Naive thymus-derived CD4-positive, alpha-beta T cell (primary cell): ENCODE data around the gene TSSC4. TPM values are rescaled to one million over a fixed set of nuclear protein-coding genes. Genes with fewer than 3 reads are reported as not detected.
"Not testable (repeated sequence)": the region's sequence is repeated elsewhere in the genome, so short reads cannot be mapped to it uniquely, and the experiment has no call there.

Source experiments
- ATAC-seq: fragments of 150-1000 bp; cut with Tn5 transposase; 2 replicates; pipeline ENCODE4 v1.10.0; 2021; ENCODE audit warnings: mild to moderate bottlenecking, moderate library complexity
- CTCF ChIA-PET: fragments of 350-600 bp; sonication (Branson Sonifier 250); formaldehyde crosslinking; loops from one replicate; lab custom pipeline; 2021; ENCODE audit warnings: antibody characterized with exemption; lab: Charles Lee
- POLR2A ChIA-PET: fragments of 350-600 bp; sonication (Branson Sonifier 250); formaldehyde crosslinking; loops from one replicate; lab custom pipeline; 2021; ENCODE audit warnings: antibody characterized with exemption, inconsistent platforms; lab: Charles Lee
- DNase-seq, 9 donors: peaks; one replicate each; pipeline versions ENCODE4 v3.0.0 to v3.0.0-alpha.2; 2020 to 2022; ENCODE audit warnings: mixed read lengths in 1 of 9
- H3K27ac ChIP-seq: one replicate; pipeline ENCODE4 v1.7.0; 2013; ENCODE audit warnings: mild to moderate bottlenecking, low read depth, low read length, moderate library complexity
- H3K27me3 ChIP-seq, 2 donors: one replicate each; pipeline ENCODE4 v1.7.0; 2013; ENCODE audit warnings: low read length in 2 of 2, mild to moderate bottlenecking in 2 of 2, moderate library complexity in 2 of 2; ENCODE audit not compliant: control insufficient read depth in 2 of 2, insufficient read depth in 2 of 2
- H3K36me3 ChIP-seq, 3 experiments: 1 replicate in 2 of 3; 2 replicates in 1 of 3; pipeline ENCODE4 v1.7.0; 2013; ENCODE audit warnings: low read length in 3 of 3, mild to moderate bottlenecking in 3 of 3, moderate library complexity in 1 of 3; ENCODE audit not compliant: insufficient read depth in 3 of 3, control insufficient read depth in 2 of 3
- H3K4me1 ChIP-seq, 2 donors: one replicate each; pipeline ENCODE4 v1.7.0; 2013; ENCODE audit warnings: low read length in 2 of 2, mild to moderate bottlenecking in 2 of 2, moderate library complexity in 1 of 2; ENCODE audit not compliant: control insufficient read depth in 2 of 2, insufficient read depth in 2 of 2
- H3K4me3 ChIP-seq: 2 replicates; pipeline ENCODE4 v1.7.0; 2013; ENCODE audit warnings: mild to moderate bottlenecking, low read length
- H3K9me3 ChIP-seq, 3 experiments: 1 replicate in 2 of 3; 2 replicates in 1 of 3; pipeline ENCODE4 v1.7.0; 2013; ENCODE audit warnings: low read length in 3 of 3; ENCODE audit not compliant: control insufficient read depth in 2 of 3
- H3K27ac Mint-ChIP-seq, 9 donors: one replicate each; pipeline ENCODE4 v1.8.0; 2020 to 2022; ENCODE audit warnings: mixed read lengths in 9 of 9, mild to moderate bottlenecking in 8 of 9, moderate library complexity in 5 of 9, inconsistent platforms in 2 of 9
- H3K27me3 Mint-ChIP-seq, 5 donors: one replicate each; pipeline ENCODE4 v1.8.0; 2021 to 2022; ENCODE audit warnings: mixed read lengths in 5 of 5, mild to moderate bottlenecking in 1 of 5
- H3K36me3 Mint-ChIP-seq, 5 donors: one replicate each; pipeline ENCODE4 v1.8.0; 2020 to 2022; ENCODE audit warnings: mixed read lengths in 5 of 5, mild to moderate bottlenecking in 3 of 5, inconsistent platforms in 1 of 5
- H3K4me1 Mint-ChIP-seq, 7 donors: one replicate each; pipeline ENCODE4 v1.8.0; 2020 to 2022; ENCODE audit warnings: mixed read lengths in 7 of 7, mild to moderate bottlenecking in 3 of 7, inconsistent platforms in 1 of 7
- H3K4me3 Mint-ChIP-seq, 10 donors: one replicate each; pipeline ENCODE4 v1.8.0; 2020 to 2022; ENCODE audit warnings: mild to moderate bottlenecking in 10 of 10, mixed read lengths in 10 of 10, moderate library complexity in 6 of 10, inconsistent platforms in 2 of 10
- H3K9me3 Mint-ChIP-seq, 11 donors: one replicate each; pipeline ENCODE4 v1.8.0; 2020 to 2022; ENCODE audit warnings: mixed read lengths in 11 of 11, mild to moderate bottlenecking in 4 of 11, inconsistent platforms in 1 of 11, moderate library complexity in 1 of 11
- intact Hi-C, 2 donors: fragments of 100-400 bp; cut with micrococcal nuclease; formaldehyde crosslinking; loops; one replicate each; pipeline ENCODE4 v1.15.1; 2023
- polyA plus RNA-seq, 2 donors: library from polyadenylated mRNA; unstranded; fragments of 300-500 nt; fragmentation: Illumina TruSeq; gene quantifications; one replicate each; pipeline ENCODE4 v1.2.3, GENCODE V29; 2021
- total RNA-seq, 6 experiments: library from RNA in 5 of 6; stranded (reverse) in 5 of 6; gene quantifications; 1 replicate in 5 of 6; 2 replicates in 1 of 6; pipeline ENCODE4 v1.2.3 and lab custom pipeline; 2021 to 2026

Gene TSSC4
- total and polyA plus RNA-seq, 7 experiments from 2014 or later: 43.6 to 83.7 (median 51.7) TPM

DNA sequence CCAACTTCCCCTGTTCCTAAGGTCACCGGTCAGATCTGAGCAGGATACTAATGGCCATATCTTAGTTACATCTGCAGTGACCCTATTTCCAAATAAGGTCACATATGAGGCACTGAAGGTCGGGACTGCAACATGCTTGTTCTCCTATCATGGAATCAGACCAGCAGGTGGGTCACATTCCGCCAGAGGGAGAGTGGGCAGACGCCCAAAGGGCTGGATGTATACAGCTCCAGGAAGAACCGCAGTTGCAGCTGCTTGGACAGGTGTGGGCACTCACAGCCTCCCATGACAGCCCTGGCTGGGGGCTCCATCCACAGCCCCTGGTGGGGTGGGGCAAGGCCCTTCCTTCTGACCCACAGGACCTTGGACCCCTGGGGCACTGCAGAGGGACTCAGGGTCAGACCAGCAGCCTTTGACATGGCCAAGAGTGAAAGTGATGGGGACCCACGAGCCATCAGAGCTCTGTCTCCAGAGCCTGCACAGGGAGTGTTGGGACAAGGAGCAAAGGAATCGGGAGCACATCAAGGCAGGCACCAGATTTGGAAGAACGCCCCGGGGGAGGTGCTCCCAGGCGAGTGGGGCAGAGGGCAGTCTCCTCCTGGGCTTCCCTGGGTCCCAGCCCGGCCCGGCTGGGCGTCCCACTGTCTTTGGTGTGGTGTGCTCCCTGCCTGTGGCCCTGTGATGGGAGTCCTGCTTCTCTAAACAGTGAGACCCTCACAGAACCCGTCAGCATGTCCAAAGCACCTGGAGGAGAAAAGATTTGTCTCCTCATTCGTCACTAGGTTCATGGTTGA is 36.8 kb upstream of the TSSC4 start:
- DNase-seq (no peak), ATAC-seq (no peak)
- Mint-ChIP-seq H3K27ac (no peak overlapping the region), H3K9me3 (no peaks in the 10 kb centered on the region), H3K27me3 (no peaks in the 10 kb centered on the region), H3K4me1 (peaks cover 0 to 2% (median 0%) of the 10 kb centered on the region in 7 donors), H3K4me3 (no peak overlapping the region), H3K36me3 (no peaks in the 10 kb centered on the region)
- intact Hi-C loops: no loop called here
- Histone ChIP-seq H3K9me3 (no peaks in the 10 kb centered on the region), H3K36me3 (no peaks in the 10 kb centered on the region), H3K4me1 (no peaks in the 10 kb centered on the region), H3K27ac (no peak overlapping the region), H3K4me3 (no peak overlapping the region), H3K27me3 (no peaks in the 10 kb centered on the region)
- ChIA-PET CTCF (interaction anchor here (0.8 kb wide), 1 partner anchor 56 kb away, joined by 10 read pairs; no protein-coding TSS in a partner anchor), POLR2A (no interaction called here)

- H3K36me3 ChIP-seq, H3K36me3 Mint-ChIP-seq, POLR2A ChIA-PET, intact Hi-C loops, DNase-seq, H3K9me3 Mint-ChIP-seq, ATAC-seq, H3K27ac ChIP-seq, H3K27ac Mint-ChIP-seq, H3K4me1 Mint-ChIP-seq, H3K9me3 ChIP-seq, H3K4me3 ChIP-seq, H3K4me1 ChIP-seq, H3K4me3 Mint-ChIP-seq, H3K27me3 ChIP-seq, H3K27me3 Mint-ChIP-seq: not testable (repeated sequence)
- CTCF ChIA-PET: interaction anchor here (0.8 kb wide), 1 partner anchor 56 kb away, joined by 10 read pairs; no protein-coding TSS in a partner anchor
Observed at GRCh38 chr11:2364386-2364785, 36.2 kb upstream of the TSSC4 start.

DNA sequence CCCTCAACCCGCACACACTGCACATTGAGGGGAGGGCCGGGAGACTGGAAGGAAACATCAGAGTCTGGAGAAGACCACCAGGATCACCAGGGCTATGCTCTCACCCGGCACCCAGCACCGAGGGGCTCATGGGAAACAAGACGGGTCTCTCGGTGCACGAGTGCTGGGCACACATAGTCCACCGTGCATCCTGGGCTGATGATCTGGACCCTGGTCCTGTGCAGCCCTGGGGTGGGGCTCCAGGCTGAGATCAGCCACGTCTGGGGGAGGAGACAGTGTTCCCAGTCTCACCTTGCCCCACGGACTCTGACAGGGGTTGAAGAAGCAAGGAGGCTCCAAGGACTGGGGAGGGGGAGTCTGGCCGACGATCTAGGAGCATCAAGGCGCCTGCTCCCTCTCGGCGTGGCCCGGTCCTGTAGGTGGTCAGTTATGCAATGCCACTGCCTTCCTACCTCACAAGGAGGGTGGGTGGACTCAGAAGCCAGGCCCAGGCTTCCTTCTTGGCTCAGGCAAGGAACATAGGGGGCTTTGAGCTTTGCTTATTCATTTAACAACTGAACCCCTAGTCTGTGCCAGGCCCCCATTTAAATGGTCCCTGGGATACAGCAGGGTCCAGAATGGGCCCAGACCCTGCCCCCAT is 34.9 kb upstream of the TSSC4 start:
- Mint-ChIP-seq H3K4me1 (peaks cover 0 to 2% (median 0%) of the 10 kb centered on the region in 7 donors), H3K36me3 (no peaks in the 10 kb centered on the region), H3K27me3 (no peaks in the 10 kb centered on the region), H3K4me3 (no peak overlapping the region), H3K27ac (no peak overlapping the region), H3K9me3 (no peaks in the 10 kb centered on the region)
- Histone ChIP-seq H3K36me3 (no peaks in the 10 kb centered on the region), H3K9me3 (no peaks in the 10 kb centered on the region), H3K4me1 (no peaks in the 10 kb centered on the region), H3K4me3 (no peak overlapping the region), H3K27ac (no peak overlapping the region), H3K27me3 (no peaks in the 10 kb centered on the region)
- POLR2A ChIA-PET: no interaction called here
- ATAC-seq (no peak), DNase-seq (no peak)
- CTCF ChIA-PET: no interaction called here
- intact Hi-C loops: no loop called here

GRCh38 chr11:2366276-2366675 is 34.3 kb upstream of the TSSC4 start:
- CTCF ChIA-PET: interaction anchor here (0.7 kb wide), 1 partner anchor 482 kb away, joined by 5 read pairs; no protein-coding TSS in a partner anchor
- DNase-seq (no peak), ATAC-seq (no peak)
- Histone ChIP-seq H3K27ac (no peak overlapping the region), H3K27me3 (no peaks in the 10 kb centered on the region), H3K9me3 (no peaks in the 10 kb centered on the region), H3K36me3 (no peaks in the 10 kb centered on the region), H3K4me1 (no peaks in the 10 kb centered on the region), H3K4me3 (no peak overlapping the region)
- POLR2A ChIA-PET: no interaction called here
- no peaks in the 10 kb centered on the region for H3K9me3 Mint-ChIP-seq
- peaks cover 0 to 2% (median 0%) of the 10 kb centered on the region in 7 donors for H3K4me1 Mint-ChIP-seq
- H3K4me3 Mint-ChIP-seq: no peak overlapping the region
- no peak overlapping the region for H3K27ac Mint-ChIP-seq
- no peaks in the 10 kb centered on the region for H3K27me3 Mint-ChIP-seq
- intact Hi-C loops: no loop called here
- no peaks in the 10 kb centered on the region for H3K36me3 Mint-ChIP-seq

GRCh38 chr11:2366733-2367132 is 33.8 kb upstream of the TSSC4 start:
- no peaks in the 10 kb centered on the region for H3K27me3 ChIP-seq
- no peaks in the 10 kb centered on the region for H3K9me3 ChIP-seq
- Mint-ChIP-seq H3K9me3 (no peaks in the 10 kb centered on the region), H3K4me1 (peaks cover 0 to 2% (median 0%) of the 10 kb centered on the region in 7 donors), H3K27ac (no peak overlapping the region), H3K36me3 (no peaks in the 10 kb centered on the region), H3K27me3 (no peaks in the 10 kb centered on the region), H3K4me3 (no peak overlapping the region)
- intact Hi-C loops: no loop called here
- POLR2A ChIA-PET: no interaction called here
- H3K36me3 ChIP-seq: no peaks in the 10 kb centered on the region
- no peaks in the 10 kb centered on the region for H3K4me1 ChIP-seq
- no peak for ATAC-seq
- H3K27ac ChIP-seq: no peak overlapping the region
- H3K4me3 ChIP-seq: no peak overlapping the region
- no peak for DNase-seq
- CTCF ChIA-PET: interaction anchor here (0.7 kb wide), 1 partner anchor 482 kb away, joined by 5 read pairs; no protein-coding TSS in a partner anchor

DNA sequence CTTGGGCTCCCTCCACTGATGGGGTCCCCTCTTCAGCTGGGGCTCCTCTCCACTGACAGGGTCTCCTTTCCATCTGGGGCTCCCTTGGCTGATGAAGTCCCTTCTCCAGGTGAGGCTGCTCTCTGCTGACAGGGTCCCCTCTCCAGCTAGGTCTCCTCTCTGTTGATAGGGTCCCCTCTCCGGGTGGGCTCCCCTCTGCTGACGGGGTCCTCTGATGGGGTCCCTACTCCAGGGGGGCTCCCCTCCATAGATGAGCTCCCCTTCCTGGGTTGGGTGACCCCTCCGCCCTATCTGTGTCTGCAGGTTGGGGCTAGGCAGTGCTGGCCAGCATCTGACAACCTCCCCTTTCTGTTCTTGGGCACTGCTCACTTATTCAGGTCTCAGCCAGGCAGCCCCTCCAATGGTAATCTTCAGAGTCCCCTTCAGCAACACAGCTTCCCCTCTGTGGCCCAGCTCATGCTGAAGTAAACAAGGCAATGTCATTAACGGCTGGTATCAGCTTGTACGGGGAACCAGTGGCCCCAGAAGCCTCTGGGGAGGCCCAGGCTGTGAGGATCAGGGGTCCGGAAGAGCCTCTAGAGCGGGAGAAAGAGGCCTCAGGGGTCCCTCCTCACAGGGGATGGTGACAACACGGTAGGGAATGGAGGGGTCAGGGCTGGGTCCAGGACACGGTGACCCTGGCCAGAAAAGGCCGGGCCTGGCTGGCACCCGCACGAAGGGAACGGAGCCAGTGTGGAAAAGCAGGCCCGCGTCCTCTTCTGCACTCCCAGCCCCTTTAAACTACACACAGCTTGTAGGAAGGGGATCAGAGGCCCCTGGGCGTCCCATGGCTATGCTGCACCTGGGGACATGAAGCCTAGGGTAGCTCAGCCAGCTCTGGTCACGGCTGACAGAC is 33.0 kb upstream of the TSSC4 start:
- ChIA-PET POLR2A (no interaction called here), CTCF (no interaction called here)
- Mint-ChIP-seq H3K36me3 (no peaks in the 10 kb centered on the region), H3K27me3 (peaks cover 0 to 1% (median 0%) of the 10 kb centered on the region in 5 donors), H3K27ac (no peak overlapping the region), H3K4me1 (peaks cover 0 to 2% (median 0%) of the 10 kb centered on the region in 7 donors), H3K9me3 (no peaks in the 10 kb centered on the region), H3K4me3 (no peak overlapping the region)
- DNase-seq: no peak
- Histone ChIP-seq H3K27me3 (no peaks in the 10 kb centered on the region), H3K4me1 (no peaks in the 10 kb centered on the region), H3K27ac (no peak overlapping the region), H3K36me3 (no peaks in the 10 kb centered on the region), H3K4me3 (no peak overlapping the region), H3K9me3 (no peaks in the 10 kb centered on the region)
- intact Hi-C loops: no loop called here
- no peak for ATAC-seq
